ENCODE measurements around the gene RIT1.

RIT1 gene

GRCh38 chr1:155856257-155856974, 54.7 kb downstream of the RIT1 start:
- no peak for DNase-seq

- no peak for DNase-seq
Measured at GRCh38 chr1:155850345-155850744, 60.8 kb downstream of the RIT1 start.

GRCh38 chr1:155847823-155848529, 63.2 kb downstream of the RIT1 start:
- DNase-seq, result no peak
